Kidney epithelial cell (primary cell): ENCODE results near the gene C1orf50. TPM values are rescaled to one million over a fixed set of nuclear protein-coding genes. Genes with fewer than 3 reads are reported as not detected.
"Not testable (repeated sequence)": the region's sequence is repeated elsewhere in the genome, so short reads cannot be mapped to it uniquely, and the experiment has no call there.

Experiments used
- DNase-seq: peaks from one replicate; pipeline ENCODE4 v3.0.0-alpha.2; 2010; ENCODE audit warnings: low read depth
- H3K27me3 ChIP-seq: 2 replicates; pipeline ENCODE4 v1.6.0; 2011; ENCODE audit warnings: low read length; ENCODE audit not compliant: control insufficient read depth, insufficient read depth
- H3K36me3 ChIP-seq: 2 replicates; pipeline ENCODE4 v1.5.1; 2011; ENCODE audit warnings: low read length; ENCODE audit not compliant: control insufficient read depth, insufficient read depth
- H3K4me3 ChIP-seq: 2 replicates; pipeline ENCODE4 v1.5.1; 2011; ENCODE audit warnings: low read depth, mild to moderate bottlenecking, control low read depth, low read length
- total RNA-seq: library from RNA; depleted of rRNA; stranded (reverse); fragments of >200 nt; gene quantifications from 2 replicates; pipeline ENCODE4 v1.2.3, GENCODE V29; 2015
- TF ChIP-seq, protein P1 (sequence below): IDR thresholded peaks from 2 replicates; pipeline ENCODE4 v1.5.1; 2011; ENCODE audit warnings: mild to moderate bottlenecking, moderate library complexity, low read length, control low read depth, inconsistent platforms; ENCODE audit not compliant: insufficient read depth, poor library complexity, severe bottlenecking

The C1orf50 gene
- total RNA-seq, 1 donor from 2014 or later: 4.6 TPM

DNA sequence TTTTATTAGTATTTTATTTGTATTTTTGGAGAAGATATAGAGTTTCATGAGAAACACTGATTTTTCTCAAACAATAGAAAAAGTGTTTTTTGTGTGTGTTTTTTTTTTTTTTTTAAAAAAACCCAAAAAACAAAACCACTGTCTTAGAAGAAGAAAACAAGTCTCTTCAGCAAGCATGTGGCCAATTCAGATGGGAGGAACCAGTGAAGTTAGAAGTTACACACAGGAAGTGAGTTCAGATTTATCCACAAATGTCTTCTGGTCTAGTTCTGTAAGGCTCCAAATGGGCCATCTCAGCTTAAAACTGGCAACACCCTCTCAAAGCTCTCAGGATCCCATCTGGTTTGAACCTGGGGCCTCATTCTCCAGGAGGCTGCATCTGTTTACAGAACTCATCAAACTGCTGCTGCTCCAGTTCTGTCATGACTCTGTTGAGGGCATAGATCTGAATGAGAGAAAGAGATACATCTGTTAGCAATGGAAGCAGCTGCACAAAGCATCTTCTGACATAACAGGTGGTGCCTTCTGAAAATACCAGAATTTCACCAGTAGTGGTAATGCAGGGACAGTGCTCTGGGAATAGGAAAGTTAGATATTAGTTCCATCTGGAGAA is 40.1 kb downstream of the C1orf50 start:
- Histone ChIP-seq H3K36me3 (no peaks in the 10 kb centered on the region), H3K4me3 (no peak overlapping the region), H3K27me3 (no peaks in the 10 kb centered on the region)
- DNase-seq: no peak
- TF ChIP-seq, protein P1, sequence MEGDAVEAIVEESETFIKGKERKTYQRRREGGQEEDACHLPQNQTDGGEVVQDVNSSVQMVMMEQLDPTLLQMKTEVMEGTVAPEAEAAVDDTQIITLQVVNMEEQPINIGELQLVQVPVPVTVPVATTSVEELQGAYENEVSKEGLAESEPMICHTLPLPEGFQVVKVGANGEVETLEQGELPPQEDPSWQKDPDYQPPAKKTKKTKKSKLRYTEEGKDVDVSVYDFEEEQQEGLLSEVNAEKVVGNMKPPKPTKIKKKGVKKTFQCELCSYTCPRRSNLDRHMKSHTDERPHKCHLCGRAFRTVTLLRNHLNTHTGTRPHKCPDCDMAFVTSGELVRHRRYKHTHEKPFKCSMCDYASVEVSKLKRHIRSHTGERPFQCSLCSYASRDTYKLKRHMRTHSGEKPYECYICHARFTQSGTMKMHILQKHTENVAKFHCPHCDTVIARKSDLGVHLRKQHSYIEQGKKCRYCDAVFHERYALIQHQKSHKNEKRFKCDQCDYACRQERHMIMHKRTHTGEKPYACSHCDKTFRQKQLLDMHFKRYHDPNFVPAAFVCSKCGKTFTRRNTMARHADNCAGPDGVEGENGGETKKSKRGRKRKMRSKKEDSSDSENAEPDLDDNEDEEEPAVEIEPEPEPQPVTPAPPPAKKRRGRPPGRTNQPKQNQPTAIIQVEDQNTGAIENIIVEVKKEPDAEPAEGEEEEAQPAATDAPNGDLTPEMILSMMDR: no peak

GRCh38 chr1:42814815-42815214 is 47.8 kb downstream of the C1orf50 start:
- not testable (repeated sequence) for H3K27me3 ChIP-seq, H3K4me3 ChIP-seq, DNase-seq, H3K36me3 ChIP-seq

GRCh38 chr1:42815941-42816584 is 49.0 kb downstream of the C1orf50 start:
- no peaks in the 10 kb centered on the region for H3K36me3 ChIP-seq
- no peaks in the 10 kb centered on the region for H3K27me3 ChIP-seq
- no peak for DNase-seq
- TF ChIP-seq, protein P1: no peak
- H3K4me3 ChIP-seq: peak overlapping the region; percentile 48

GRCh38 chr1:42816585-42817439 is 49.8 kb downstream of the C1orf50 start, which contains the start of the genes ERMAP and SVBP:
Gene ERMAP (plus strand): TSS chr1:42817122. CDS start chr1:42830449, 13,327 bp downstream.
Gene SVBP (minus strand): TSS chr1:42817397. CDS start chr1:42816544, 853 bp downstream.
- H3K4me3 ChIP-seq: peak within 1 kb of the TSS; percentile 50
- DNase-seq: no peak
- TF ChIP-seq, protein P1: no peak
- H3K27me3 ChIP-seq: no peaks in the 10 kb centered on the region
- H3K36me3 ChIP-seq: no peaks in the 10 kb centered on the region

GRCh38 chr1:42817440-42817767 is 50.4 kb downstream of the C1orf50 start:
- peak overlapping the region; percentile 50 for H3K4me3 ChIP-seq
- TF ChIP-seq, protein P1: no peak
- no peaks in the 10 kb centered on the region for H3K27me3 ChIP-seq
- no peaks in the 10 kb centered on the region for H3K36me3 ChIP-seq
- no peak for DNase-seq

GRCh38 chr1:42817976-42818375 is 50.9 kb downstream of the C1orf50 start:
- no peaks in the 10 kb centered on the region for H3K36me3 ChIP-seq
- H3K27me3 ChIP-seq: no peaks in the 10 kb centered on the region
- TF ChIP-seq, protein P1: no peak
- DNase-seq: no peak
- H3K4me3 ChIP-seq: no peak overlapping the region
